Loucy (cell line): Measurements from ENCODE around the gene POLR2F.

Source experiments
- H2AFZ ChIP-seq: fragments of 200-600 bp; sonication (generic); 2 replicates; pipeline ENCODE4 v1.6.0; 2016; ENCODE audit warnings: antibody characterized with exemption, mild to moderate bottlenecking, low read length, moderate library complexity
- H3F3A ChIP-seq: fragments of 200-600 bp; 2 replicates; pipeline ENCODE4 v1.6.0; 2016; ENCODE audit warnings: antibody characterized with exemption, low read depth, mild to moderate bottlenecking
- H3K27me3 ChIP-seq: fragments of 200-600 bp; sonication (generic); 2 replicates; pipeline ENCODE4 v1.6.1; 2014; ENCODE audit warnings: low read length, mild to moderate bottlenecking; ENCODE audit not compliant: insufficient read depth, poor library complexity, severe bottlenecking
- H3K36me3 ChIP-seq: fragments of 200-600 bp; sonication (generic); 2 replicates; pipeline ENCODE4 v1.6.1; 2016; ENCODE audit warnings: low read length; ENCODE audit not compliant: insufficient read depth
- H3K4me1 ChIP-seq: fragments of 200-600 bp; sonication (generic); 2 replicates; pipeline ENCODE4 v1.5.1; 2014; ENCODE audit warnings: low read length, mild to moderate bottlenecking; ENCODE audit not compliant: insufficient read depth, poor library complexity, severe bottlenecking
- H3K4me2 ChIP-seq: fragments of 200-600 bp; sonication (generic); 2 replicates; pipeline ENCODE4 v1.6.0; 2014; ENCODE audit warnings: antibody characterized with exemption, low read length, low read depth, mild to moderate bottlenecking; ENCODE audit not compliant: poor library complexity, severe bottlenecking
- H3K4me3 ChIP-seq: fragments of 200-600 bp; sonication (generic); 2 replicates; pipeline ENCODE4 v1.5.1; 2014; ENCODE audit warnings: low read length, mild to moderate bottlenecking, mixed read lengths; ENCODE audit not compliant: poor library complexity, severe bottlenecking
- H3K79me2 ChIP-seq: fragments of 200-600 bp; sonication (generic); 2 replicates; pipeline ENCODE4 v1.6.1; 2014; ENCODE audit warnings: low read length; ENCODE audit not compliant: insufficient read depth
- H3K9ac ChIP-seq: fragments of 200-600 bp; sonication (generic); 2 replicates; pipeline ENCODE4 v1.6.0; 2014; ENCODE audit warnings: mild to moderate bottlenecking, low read depth, low read length, moderate library complexity; ENCODE audit not compliant: poor library complexity, severe bottlenecking
- H3K9me2 ChIP-seq: fragments of 200-600 bp; sonication (generic); replicated peaks from 2 replicates; pipeline ENCODE4 v1.6.1; 2016; ENCODE audit warnings: low read depth, low read length, mixed read lengths
- H3K9me3 ChIP-seq: fragments of 200-600 bp; sonication (generic); 2 replicates; pipeline ENCODE4 v1.6.1; 2014; ENCODE audit warnings: mild to moderate bottlenecking, antibody characterized with exemption, low read length, low read depth; ENCODE audit not compliant: insufficient read depth
- H4K20me1 ChIP-seq: fragments of 200-600 bp; sonication (generic); 2 replicates; pipeline ENCODE4 v1.6.0; 2014; ENCODE audit warnings: antibody characterized with exemption, low read length, mild to moderate bottlenecking; ENCODE audit not compliant: insufficient read depth, poor library complexity, severe bottlenecking
- EZH2phosphoT487 ChIP-seq: fragments of 200-600 bp; IDR thresholded peaks from 2 replicates; pipeline ENCODE4 v1.6.1; 2018; ENCODE audit warnings: antibody characterized with exemption, mild to moderate bottlenecking, moderate library complexity, borderline replicate concordance
- TF ChIP-seq, protein P1 (sequence below): fragments of 200-600 bp; sonication (generic); conservative IDR thresholded peaks from 2 replicates; pipeline ENCODE4 v1.5.1; 2014; ENCODE audit warnings: mild to moderate bottlenecking, antibody characterized with exemption, low read length

POLR2F gene

GRCh38 chr22:37982151-37982785, 28.8 kb downstream of the POLR2F start:
- Histone ChIP-seq H3F3A (no peaks in the 10 kb centered on the region), H3K9ac (no peak overlapping the region), H3K4me1 (peaks cover 17% of the 10 kb centered on the region), H3K27me3 (no peaks in the 10 kb centered on the region), H2AFZ (no peak overlapping the region), H3K9me2 (no peaks in the 10 kb centered on the region), H3K4me2 (no peak overlapping the region), H4K20me1 (no peaks in the 10 kb centered on the region), H3K4me3 (no peak overlapping the region), H3K79me2 (no peaks in the 10 kb centered on the region), H3K9me3 (no peaks in the 10 kb centered on the region), H3K36me3 (no peaks in the 10 kb centered on the region)
- no peak for TF ChIP-seq EZH2phosphoT487
- TF ChIP-seq, protein P1, sequence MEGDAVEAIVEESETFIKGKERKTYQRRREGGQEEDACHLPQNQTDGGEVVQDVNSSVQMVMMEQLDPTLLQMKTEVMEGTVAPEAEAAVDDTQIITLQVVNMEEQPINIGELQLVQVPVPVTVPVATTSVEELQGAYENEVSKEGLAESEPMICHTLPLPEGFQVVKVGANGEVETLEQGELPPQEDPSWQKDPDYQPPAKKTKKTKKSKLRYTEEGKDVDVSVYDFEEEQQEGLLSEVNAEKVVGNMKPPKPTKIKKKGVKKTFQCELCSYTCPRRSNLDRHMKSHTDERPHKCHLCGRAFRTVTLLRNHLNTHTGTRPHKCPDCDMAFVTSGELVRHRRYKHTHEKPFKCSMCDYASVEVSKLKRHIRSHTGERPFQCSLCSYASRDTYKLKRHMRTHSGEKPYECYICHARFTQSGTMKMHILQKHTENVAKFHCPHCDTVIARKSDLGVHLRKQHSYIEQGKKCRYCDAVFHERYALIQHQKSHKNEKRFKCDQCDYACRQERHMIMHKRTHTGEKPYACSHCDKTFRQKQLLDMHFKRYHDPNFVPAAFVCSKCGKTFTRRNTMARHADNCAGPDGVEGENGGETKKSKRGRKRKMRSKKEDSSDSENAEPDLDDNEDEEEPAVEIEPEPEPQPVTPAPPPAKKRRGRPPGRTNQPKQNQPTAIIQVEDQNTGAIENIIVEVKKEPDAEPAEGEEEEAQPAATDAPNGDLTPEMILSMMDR, result no peak

- no peaks in the 10 kb centered on the region for H3K9me2 ChIP-seq
- no peaks in the 10 kb centered on the region for H3K9me3 ChIP-seq
- TF ChIP-seq, protein P1, result no peak
- no peak for TF ChIP-seq EZH2phosphoT487
- no peaks in the 10 kb centered on the region for H3K27me3 ChIP-seq
- no peaks in the 10 kb centered on the region for H3K79me2 ChIP-seq
- H4K20me1 ChIP-seq, result no peaks in the 10 kb centered on the region
- H3K4me2 ChIP-seq, result no peak overlapping the region
- no peaks in the 10 kb centered on the region for H3K36me3 ChIP-seq
- H2AFZ ChIP-seq, result no peak overlapping the region
- peaks cover 17% of the 10 kb centered on the region for H3K4me1 ChIP-seq
- H3F3A ChIP-seq, result no peaks in the 10 kb centered on the region
- no peak overlapping the region for H3K4me3 ChIP-seq
- no peak overlapping the region for H3K9ac ChIP-seq
Observed at GRCh38 chr22:37982938-37983859, 29.7 kb downstream of the POLR2F start.

DNA sequence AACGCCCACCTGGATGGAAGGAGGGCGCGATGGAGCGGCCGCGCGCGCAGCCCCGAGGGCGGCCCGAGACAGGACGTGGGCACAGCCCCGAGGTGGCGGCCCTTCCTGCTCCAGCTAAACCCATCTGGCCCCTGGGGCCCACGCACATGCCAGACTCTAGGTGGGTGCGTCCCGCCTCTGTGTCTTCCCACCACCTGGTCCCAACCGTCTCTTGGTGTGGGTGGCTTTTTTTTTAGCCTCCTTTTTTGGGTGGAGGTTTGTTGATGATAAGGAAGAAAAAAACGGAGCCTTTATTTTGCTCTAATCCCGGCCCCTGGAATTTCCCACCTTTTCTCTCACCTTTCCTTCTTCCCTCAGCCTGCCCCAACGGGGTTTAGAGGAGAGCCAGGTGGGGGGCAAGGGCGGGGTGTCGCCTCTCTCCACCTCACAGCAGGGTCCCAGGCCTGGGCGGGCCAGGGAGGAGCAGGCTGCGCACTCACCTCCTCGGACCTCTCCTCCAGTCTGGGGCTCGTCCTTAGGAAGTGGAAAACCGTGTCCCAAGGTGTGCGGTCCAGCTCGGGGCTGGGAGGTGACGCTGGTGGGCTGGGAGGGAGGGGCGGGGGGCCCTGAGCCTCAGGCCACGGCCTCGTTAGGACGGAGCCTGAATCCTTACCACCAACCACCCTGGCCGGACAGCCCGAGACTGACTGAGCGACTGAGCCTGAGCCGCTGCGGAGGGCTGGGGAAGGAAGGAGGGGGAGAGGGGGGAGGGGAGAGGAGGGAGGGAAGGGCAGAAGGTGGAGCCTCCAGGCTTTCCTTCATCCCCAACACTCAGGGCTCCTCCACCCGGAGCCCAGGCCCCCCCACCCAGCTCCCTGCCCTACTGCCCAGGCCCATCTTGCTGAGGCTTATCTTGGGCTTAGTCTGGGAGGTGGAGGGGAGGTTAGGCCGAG, 30.6 kb downstream of the POLR2F start, which contains the start of gene SOX10:
Gene SOX10 (minus strand): TSS at position 696 of the 932 bp plus-strand sequence. CDS start 771 bp downstream, outside the sequence.
- H2AFZ ChIP-seq, result no peak within 1 kb of the TSS
- H3K9me2 ChIP-seq, result no peaks in the 10 kb centered on the region
- peaks cover 17% of the 10 kb centered on the region for H3K4me1 ChIP-seq
- no peaks in the 10 kb centered on the region for H4K20me1 ChIP-seq
- no peaks in the 10 kb centered on the region for H3F3A ChIP-seq
- H3K9me3 ChIP-seq, result no peaks in the 10 kb centered on the region
- H3K9ac ChIP-seq, result no peak within 1 kb of the TSS
- H3K4me2 ChIP-seq, result no peak within 1 kb of the TSS
- H3K79me2 ChIP-seq, result no peaks in the 10 kb centered on the region
- H3K27me3 ChIP-seq, result no peaks in the 10 kb centered on the region
- H3K36me3 ChIP-seq, result no peaks in the 10 kb centered on the region
- TF ChIP-seq EZH2phosphoT487, result no peak
- TF ChIP-seq, protein P1, result no peak
- no peak within 1 kb of the TSS for H3K4me3 ChIP-seq
